G401 (cell line): ENCODE results near the gene TLE6. TPM values are rescaled to one million over a fixed set of nuclear protein-coding genes. Genes with fewer than 3 reads are reported as not detected.

Experiments used
- DNase-seq: peaks from one replicate; pipeline ENCODE4 v3.0.0-alpha.2; 2015; ENCODE audit warnings: low spot score
- in situ Hi-C: cut with HindIII; loops from 2 replicates; pipeline ENCODE4 v1.10.0; 2016; ENCODE audit warnings: low sequenced_read_pairs, mixed read lengths
- total RNA-seq: library from RNA; depleted of rRNA; stranded (reverse); fragments of >200 nt; shearing (Covaris generic); gene quantifications from 2 replicates; pipeline ENCODE4 v1.2.3, GENCODE V29; 2014; rRNA removed

TLE6 gene
- total RNA-seq, 1 experiment from 2014 or later, result 10.4 TPM

- DNase-seq, result no peak
- in situ Hi-C loops, result no loop called here
Observed at GRCh38 chr19:3039125-3039524, 61.8 kb downstream of the TLE6 start.

GRCh38 chr19:3039641-3040077 lies 62.3 kb downstream of the TLE6 start:
- in situ Hi-C loops, result no loop called here
- peak; percentile 46 for DNase-seq

GRCh38 chr19:3041327-3041726 lies 64.0 kb downstream of the TLE6 start:
- in situ Hi-C loops, result no loop called here
- no peak for DNase-seq

- no peak for DNase-seq
- in situ Hi-C loops, result no loop called here
Observed at GRCh38 chr19:3041761-3042620, 64.6 kb downstream of the TLE6 start.

GRCh38 chr19:3042621-3043267 lies 65.4 kb downstream of the TLE6 start:
- in situ Hi-C loops, result no loop called here
- DNase-seq, result no peak

Other genes starting within 250 kb of the TLE6 start
- gene SLC39A3, start 237.5 kb upstream of the TLE6 start, total RNA-seq, result 61.7 and 90.3 TPM in 2 replicates
- 133 and 143 TPM in 2 replicates for gene SGTA, start 194.3 kb upstream of the TLE6 start, total RNA-seq
- gene THOP1, start 192.1 kb upstream of the TLE6 start, total RNA-seq, result 278 and 385 TPM in 2 replicates
- 4.1 and 6.1 TPM in 2 replicates for gene ZNF554, start 157.7 kb upstream of the TLE6 start, total RNA-seq
- 5.3 and 19.0 TPM in 2 replicates for gene ZNF555, start 136.1 kb upstream of the TLE6 start, total RNA-seq
- 0.25 and 0.31 TPM in 2 replicates for gene ZNF556, start 110.2 kb upstream of the TLE6 start, total RNA-seq
- gene ZNF57, start 76.6 kb upstream of the TLE6 start, total RNA-seq, result 12.0 and 20.8 TPM in 2 replicates
- gene ZNF77, start 32.6 kb upstream of the TLE6 start, total RNA-seq, result 6.5 and 7.1 TPM in 2 replicates
- 10.2 and 11.7 TPM in 2 replicates for gene TLE2, start 51.7 kb downstream of the TLE6 start, total RNA-seq
- gene TLE5, start 84.9 kb downstream of the TLE6 start, total RNA-seq, result 292 and 378 TPM in 2 replicates
- gene GNA11, start 116.8 kb downstream of the TLE6 start, total RNA-seq, result 42.9 and 44.0 TPM in 2 replicates
- 2.8 and 3.7 TPM in 2 replicates for gene GNA15, start 158.5 kb downstream of the TLE6 start, total RNA-seq
- gene S1PR4, start 201.2 kb downstream of the TLE6 start, total RNA-seq, result not detected in 2 replicates
- 77.5 and 82.5 TPM in 2 replicates for gene NCLN, start 208.4 kb downstream of the TLE6 start, total RNA-seq
- gene CELF5, start 247.1 kb downstream of the TLE6 start, total RNA-seq, result 1.5 and 1.7 TPM in 2 replicates